Bone marrow (tissue), 2 donors: Measurements from ENCODE around the gene CRYBA1.
"Not testable (repeated sequence)": the region's sequence is repeated elsewhere in the genome, so short reads cannot be mapped to it uniquely, and the experiment has no call there.

Experiments
- DNase-seq, 2 donors: peaks; one replicate each; lab custom pipeline; 2025; lab: John Stamatoyannopoulos, UW

The CRYBA1 gene

GRCh38 chr17:29238133-29238850 lies 8.4 kb upstream of the CRYBA1 start:
- DNase-seq, result no peak

- DNase-seq, result no peak
Observed at GRCh38 chr17:29240477-29240876, 6.2 kb upstream of the CRYBA1 start.

GRCh38 chr17:29240968-29241963 lies 5.4 kb upstream of the CRYBA1 start:
- peak in 1 of 2 donors; percentile 57 for DNase-seq

GRCh38 chr17:29242051-29242450 lies 4.6 kb upstream of the CRYBA1 start:
- no peak for DNase-seq

GRCh38 chr17:29242790-29243189 lies 3.9 kb upstream of the CRYBA1 start:
- no peak for DNase-seq

GRCh38 chr17:29243792-29244191 lies 2.9 kb upstream of the CRYBA1 start:
- no peak for DNase-seq

GRCh38 chr17:29245401-29245800 lies 1.3 kb upstream of the CRYBA1 start:
- no peak for DNase-seq

- DNase-seq, result no peak
Observed at GRCh38 chr17:29247219-29247618, 560 bp downstream of the CRYBA1 start.

GRCh38 chr17:29248845-29249244 lies 2.2 kb downstream of the CRYBA1 start:
- DNase-seq, result no peak

GRCh38 chr17:29250666-29251065 lies 4.0 kb downstream of the CRYBA1 start:
- DNase-seq, result no peak

GRCh38 chr17:29251184-29251583 lies 4.5 kb downstream of the CRYBA1 start:
- no peak for DNase-seq

- DNase-seq, result peak in 1 of 2 donors; percentile 24
Observed at GRCh38 chr17:29252101-29252791, 5.6 kb downstream of the CRYBA1 start.

- DNase-seq, result no peak
Observed at GRCh38 chr17:29253037-29253436, 6.4 kb downstream of the CRYBA1 start.

- DNase-seq, result no peak
Observed at GRCh38 chr17:29255926-29256522, 9.4 kb downstream of the CRYBA1 start.

GRCh38 chr17:29256735-29257466 lies 10.2 kb downstream of the CRYBA1 start:
- no peak for DNase-seq

GRCh38 chr17:29257756-29258155 lies 11.1 kb downstream of the CRYBA1 start:
- DNase-seq, result no peak

GRCh38 chr17:29263916-29264315 lies 17.3 kb downstream of the CRYBA1 start:
- DNase-seq, result no peak

GRCh38 chr17:29271980-29272379 lies 25.3 kb downstream of the CRYBA1 start:
- DNase-seq, result not testable (repeated sequence)

GRCh38 chr17:29273924-29274323 lies 27.3 kb downstream of the CRYBA1 start:
- DNase-seq, result no peak

- DNase-seq, result no peak
Observed at GRCh38 chr17:29278692-29279091, 32.0 kb downstream of the CRYBA1 start.

- no peak for DNase-seq
Observed at GRCh38 chr17:29279397-29280070, 32.9 kb downstream of the CRYBA1 start.
